Sigmoid colon (tissue), 7 donors: Measurements from ENCODE around the gene ALG11. TPM values are rescaled to one million over a fixed set of nuclear protein-coding genes. Genes with fewer than 3 reads are reported as not detected.
A peak's percentile ranks its signal among the peaks of the same experiment; 100 is the strongest.

Experiments used
- DNase-seq: peaks from one replicate; pipeline ENCODE4 v3.0.0-alpha.2; 2019
- H3K27ac ChIP-seq, 4 donors: fragments of 200-600 bp; sonication (generic); one replicate each; pipeline ENCODE4 v1.5.1; 2016 to 2019; ENCODE audit warnings: mild to moderate bottlenecking in 1 of 4
- H3K27me3 ChIP-seq, 3 donors: fragments of 200-600 bp; sonication (generic); one replicate each; pipeline ENCODE4 v1.5.1; 2019; ENCODE audit warnings: mild to moderate bottlenecking in 1 of 3
- H3K36me3 ChIP-seq, 4 donors: fragments of 200-600 bp; sonication (generic); one replicate each; pipeline ENCODE4 v1.5.1; 2016 to 2019
- H3K4me1 ChIP-seq, 4 donors: fragments of 200-600 bp; sonication (generic); one replicate each; pipeline ENCODE4 v1.5.1; 2017 to 2019
- H3K4me3 ChIP-seq, 4 donors: fragments of 200-600 bp; sonication (generic); one replicate each; pipeline ENCODE4 v1.5.1; 2017 to 2019; ENCODE audit warnings: mild to moderate bottlenecking in 2 of 4, moderate library complexity in 1 of 4
- H3K9me3 ChIP-seq, 4 donors: fragments of 200-600 bp in 3 of 4; sonication (generic) in 3 of 4; one replicate each; pipeline versions ENCODE4 v1.5.1 to v1.6.1; 2013 to 2019
- CTCF ChIP-seq, 4 experiments: fragments of 450-650 bp in 3 of 4; fragments of 200-600 bp in 1 of 4; IDR thresholded peaks; one replicate each; pipeline ENCODE4 v1.5.1; 2016 to 2019; ENCODE audit warnings: antibody characterized with exemption in 4 of 4, mild to moderate bottlenecking in 3 of 4, moderate library complexity in 2 of 4
- EP300 ChIP-seq, 4 donors: sonication (generic); formaldehyde crosslinking; IDR thresholded peaks; one replicate each; pipeline ENCODE4 v1.6.1; 2017; ENCODE audit warnings: antibody characterized with exemption in 4 of 4
- POLR2A ChIP-seq, 2 donors: fragments of 450-650 bp; IDR thresholded peaks; one replicate each; pipeline ENCODE4 v1.6.1; 2016; ENCODE audit warnings: antibody characterized with exemption in 2 of 2, mild to moderate bottlenecking in 2 of 2, moderate library complexity in 2 of 2
- POLR2AphosphoS5 ChIP-seq, 4 donors: sonication (generic); formaldehyde crosslinking; IDR thresholded peaks; one replicate each; pipeline ENCODE4 v1.6.1; 2017; ENCODE audit warnings: antibody characterized with exemption in 4 of 4
- whole genome bisulfite sequencing, 2 donors: extraction: QIAGEN DNeasy Blood & Tissue Kit; methylation state at CpG; one replicate each; pipeline ENCODE4 v1.1.7; 2013; 5-methylcytosine and 5-hydroxymethylcytosine counted together
- intact Hi-C: fragments of 100-400 bp; cut with DNase I; formaldehyde crosslinking; loops from one replicate; pipeline ENCODE4 v1.15.1; 2023
- polyA plus RNA-seq, 3 donors: library from polyadenylated mRNA; stranded (reverse); fragments of 200-250 nt; gene quantifications; one replicate each; pipeline ENCODE4 v1.2.3, GENCODE V29; 2013
- total RNA-seq, 4 donors: library from RNA; depleted of rRNA; stranded (reverse); fragments of >200 nt; gene quantifications; one replicate each; pipeline ENCODE4 v1.1.0, GENCODE V29; 2016
- donor health status: healthy with polysubstance abuse.
- donor health status: Bipolar disorder and iron deficiency.
- donor health status: healthy.

The ALG11 gene
- total and polyA plus RNA-seq, 7 donors: 1.2 to 20.6 (median 11.6) TPM

- TF ChIP-seq POLR2AphosphoS5 (IDR thresholded peaks at IDR 0.05): no peak
- TF ChIP-seq CTCF (IDR thresholded peaks at IDR 0.05): no peak
- no peak for TF ChIP-seq POLR2A (IDR thresholded peaks at IDR 0.05)
- TF ChIP-seq EP300 (IDR thresholded peaks at IDR 0.05): no peak
- Histone ChIP-seq H3K27me3 (no peaks in the 10 kb centered on the region), H3K4me3 (no peak overlapping the region), H3K27ac (no peak overlapping the region), H3K36me3 (no peaks in the 10 kb centered on the region), H3K4me1 (peaks cover 0 to 43% (median 39%) of the 10 kb centered on the region in 4 donors), H3K9me3 (no peaks in the 10 kb centered on the region)
- DNase-seq: no peak
- 67 to 81% methylated on average over 8 of the region's 8 CpGs for WGBS, 2 donors
- intact Hi-C loops: no loop called here
Measured at GRCh38 chr13:51997641-51998330, 14.4 kb upstream of the ALG11 start.

GRCh38 chr13:51998723-51999509, 13.3 kb upstream of the ALG11 start:
- H3K9me3 ChIP-seq: no peaks in the 10 kb centered on the region
- DNase-seq: no peak
- intact Hi-C loops: no loop called here
- 64 to 71% methylated on average over 6 of the region's 6 CpGs for WGBS, 2 donors
- H3K4me1 ChIP-seq: peaks cover 0 to 43% (median 39%) of the 10 kb centered on the region in 4 donors
- H3K27ac ChIP-seq: peak overlapping the region; percentile 8 to 51 (median 40)
- H3K4me3 ChIP-seq: peak overlapping the region in 2 of 4 donors; percentile 14 to 19
- H3K36me3 ChIP-seq: no peaks in the 10 kb centered on the region
- TF ChIP-seq CTCF (IDR thresholded peaks at IDR 0.05) (no peak), POLR2AphosphoS5 (IDR thresholded peaks at IDR 0.05) (no peak), POLR2A (IDR thresholded peaks at IDR 0.05) (no peak), EP300 (IDR thresholded peaks at IDR 0.05) (no peak)
- H3K27me3 ChIP-seq: no peaks in the 10 kb centered on the region

GRCh38 chr13:51999510-51999911, 12.7 kb upstream of the ALG11 start:
- intact Hi-C loops: no loop called here
- 86 to 92% methylated on average over 13 of the region's 13 CpGs for WGBS, 2 donors
- Histone ChIP-seq H3K27me3 (no peaks in the 10 kb centered on the region), H3K9me3 (no peaks in the 10 kb centered on the region), H3K4me1 (peaks cover 0 to 43% (median 39%) of the 10 kb centered on the region in 4 donors), H3K27ac (peak overlapping the region; percentile 8 to 51 (median 40)), H3K4me3 (peak overlapping the region in 3 of 4 donors; percentile 2 to 19 (median 14)), H3K36me3 (no peaks in the 10 kb centered on the region)
- DNase-seq: peak; percentile 76
- no peak for TF ChIP-seq POLR2AphosphoS5 (IDR thresholded peaks at IDR 0.05)
- TF ChIP-seq EP300 (IDR thresholded peaks at IDR 0.05): no peak
- no peak for TF ChIP-seq POLR2A (IDR thresholded peaks at IDR 0.05)
- no peak for TF ChIP-seq CTCF (IDR thresholded peaks at IDR 0.05)

- Histone ChIP-seq H3K4me1 (peaks cover 0 to 42% (median 36%) of the 10 kb centered on the region in 4 donors), H3K36me3 (no peaks in the 10 kb centered on the region), H3K27ac (peak overlapping the region; percentile 8 to 51 (median 40)), H3K4me3 (peak overlapping the region in 2 of 4 donors; percentile 2 to 19), H3K9me3 (no peaks in the 10 kb centered on the region), H3K27me3 (no peaks in the 10 kb centered on the region)
- WGBS, 2 donors: 22 to 75% methylated on average over 1 of the region's 1 CpG
- DNase-seq: no peak
- intact Hi-C loops: loop anchor here (2.0 kb wide), 1 partner anchor 127 kb away; no protein-coding TSS in a partner anchor
- no peak for TF ChIP-seq EP300 (IDR thresholded peaks at IDR 0.05)
- TF ChIP-seq POLR2AphosphoS5 (IDR thresholded peaks at IDR 0.05): no peak
- TF ChIP-seq CTCF (IDR thresholded peaks at IDR 0.05): no peak
- no peak for TF ChIP-seq POLR2A (IDR thresholded peaks at IDR 0.05)
Measured at GRCh38 chr13:51999921-52000320, 12.3 kb upstream of the ALG11 start.
